Astrocyte of the spinal cord (primary cell): ENCODE data around the gene PBX1.
A peak's percentile ranks its signal among the peaks of the same experiment; 100 is the strongest.

Experiments
- DNase-seq: peaks from one replicate; pipeline ENCODE4 v3.0.0; 2011; ENCODE audit warnings: low read depth, low spot score
- H3K4me3 ChIP-seq: 2 replicates; pipeline ENCODE4 v1.5.1; 2011; ENCODE audit warnings: low read depth, mild to moderate bottlenecking, low read length, moderate library complexity
- in situ Hi-C: cut with HindIII; loops from 2 replicates; pipeline ENCODE4 v1.10.0; 2017; ENCODE audit warnings: low sequenced_read_pairs
- TF ChIP-seq, protein P1 (sequence below): IDR thresholded peaks from 2 replicates; pipeline ENCODE4 v1.5.1; 2012; ENCODE audit warnings: low read depth, mild to moderate bottlenecking, low read length, inconsistent platforms

Gene PBX1

DNA sequence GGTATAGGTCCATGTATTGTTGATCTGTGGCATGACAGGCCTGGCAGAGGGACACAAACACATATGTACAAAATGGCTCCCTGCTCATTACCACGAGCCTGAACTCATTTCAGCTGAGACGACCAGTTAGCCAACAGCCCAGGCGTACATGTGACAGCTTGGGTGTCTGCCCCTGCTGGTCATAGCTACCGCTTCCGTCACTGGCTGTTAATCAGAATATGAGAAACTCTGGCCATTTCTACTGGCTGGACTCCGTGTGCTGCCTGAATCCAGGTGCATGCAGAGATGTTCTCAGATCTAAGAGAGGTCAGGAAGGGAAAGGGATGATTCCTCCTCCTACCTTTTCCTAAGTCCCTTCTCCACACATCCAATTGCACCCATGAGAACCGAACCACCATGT lies 144.5 kb downstream of the PBX1 start:
- no peak overlapping the region for H3K4me3 ChIP-seq
- in situ Hi-C loops, result no loop called here
- DNase-seq, result no peak
- TF ChIP-seq, protein P1, sequence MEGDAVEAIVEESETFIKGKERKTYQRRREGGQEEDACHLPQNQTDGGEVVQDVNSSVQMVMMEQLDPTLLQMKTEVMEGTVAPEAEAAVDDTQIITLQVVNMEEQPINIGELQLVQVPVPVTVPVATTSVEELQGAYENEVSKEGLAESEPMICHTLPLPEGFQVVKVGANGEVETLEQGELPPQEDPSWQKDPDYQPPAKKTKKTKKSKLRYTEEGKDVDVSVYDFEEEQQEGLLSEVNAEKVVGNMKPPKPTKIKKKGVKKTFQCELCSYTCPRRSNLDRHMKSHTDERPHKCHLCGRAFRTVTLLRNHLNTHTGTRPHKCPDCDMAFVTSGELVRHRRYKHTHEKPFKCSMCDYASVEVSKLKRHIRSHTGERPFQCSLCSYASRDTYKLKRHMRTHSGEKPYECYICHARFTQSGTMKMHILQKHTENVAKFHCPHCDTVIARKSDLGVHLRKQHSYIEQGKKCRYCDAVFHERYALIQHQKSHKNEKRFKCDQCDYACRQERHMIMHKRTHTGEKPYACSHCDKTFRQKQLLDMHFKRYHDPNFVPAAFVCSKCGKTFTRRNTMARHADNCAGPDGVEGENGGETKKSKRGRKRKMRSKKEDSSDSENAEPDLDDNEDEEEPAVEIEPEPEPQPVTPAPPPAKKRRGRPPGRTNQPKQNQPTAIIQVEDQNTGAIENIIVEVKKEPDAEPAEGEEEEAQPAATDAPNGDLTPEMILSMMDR, result no peak

DNA sequence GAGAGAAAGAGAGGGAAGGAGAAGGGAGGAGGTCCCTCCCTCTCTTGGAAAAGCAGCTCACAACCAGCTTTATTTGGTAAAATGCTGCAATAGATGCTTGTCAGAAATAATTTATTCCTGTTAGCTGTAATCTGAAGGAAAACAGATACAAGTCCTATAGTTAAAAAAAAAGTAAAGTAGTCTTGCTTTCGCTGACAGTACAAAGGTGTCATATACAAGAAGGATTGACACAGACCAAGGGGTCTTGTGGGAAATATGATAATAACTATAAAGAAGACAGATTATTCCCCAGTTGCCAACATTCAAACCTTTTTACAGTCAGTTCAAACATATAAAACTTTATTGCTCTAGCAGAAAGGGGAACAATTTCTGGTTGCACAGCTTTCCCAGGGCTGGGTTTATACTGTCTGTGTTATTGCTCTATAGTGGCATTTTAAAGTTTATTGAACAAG lies 145.0 kb downstream of the PBX1 start:
- TF ChIP-seq, protein P1, result no peak
- H3K4me3 ChIP-seq, result no peak overlapping the region
- DNase-seq, result no peak
- in situ Hi-C loops, result no loop called here

DNA sequence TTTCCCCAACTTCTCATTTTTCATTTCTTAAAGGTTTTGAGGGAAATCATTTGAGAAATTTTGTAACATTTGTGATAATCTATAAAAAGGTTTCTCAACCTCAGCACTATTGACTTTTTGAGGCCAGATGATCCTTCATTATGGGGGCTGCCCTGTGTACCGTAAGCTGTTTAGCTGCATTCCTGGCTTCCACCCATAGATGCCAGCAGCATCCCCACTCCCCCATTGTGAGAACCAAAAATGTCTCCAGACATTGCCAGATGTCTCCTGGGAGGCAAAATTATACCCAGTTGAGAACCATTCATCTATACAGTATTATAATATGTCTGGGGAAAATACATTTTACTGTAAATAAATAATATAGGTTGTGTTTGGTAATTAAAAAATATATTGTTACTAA lies 146.0 kb downstream of the PBX1 start:
- DNase-seq, result no peak
- in situ Hi-C loops, result no loop called here
- no peak overlapping the region for H3K4me3 ChIP-seq
- TF ChIP-seq, protein P1, result peak; percentile 12

DNA sequence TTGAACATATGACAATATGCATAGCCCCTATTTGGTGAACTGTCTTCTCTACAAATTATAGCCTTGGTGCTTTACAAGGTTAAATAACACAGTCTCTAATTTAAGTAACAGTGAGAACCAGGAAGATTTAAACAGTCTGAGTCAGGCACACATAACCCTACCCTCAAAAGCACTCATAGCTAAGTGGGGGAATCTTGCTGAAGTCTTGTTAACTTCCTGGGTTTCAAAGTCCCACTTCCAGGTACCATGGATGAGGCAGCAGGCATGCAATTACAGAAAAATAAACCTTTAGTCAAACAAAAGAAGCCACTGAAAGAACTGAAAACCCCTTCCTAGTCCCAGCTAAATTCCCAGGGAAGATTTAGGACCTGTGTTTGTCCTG lies 147.6 kb downstream of the PBX1 start:
- no peak overlapping the region for H3K4me3 ChIP-seq
- TF ChIP-seq, protein P1, result no peak
- DNase-seq, result no peak
- in situ Hi-C loops, result no loop called here

DNA sequence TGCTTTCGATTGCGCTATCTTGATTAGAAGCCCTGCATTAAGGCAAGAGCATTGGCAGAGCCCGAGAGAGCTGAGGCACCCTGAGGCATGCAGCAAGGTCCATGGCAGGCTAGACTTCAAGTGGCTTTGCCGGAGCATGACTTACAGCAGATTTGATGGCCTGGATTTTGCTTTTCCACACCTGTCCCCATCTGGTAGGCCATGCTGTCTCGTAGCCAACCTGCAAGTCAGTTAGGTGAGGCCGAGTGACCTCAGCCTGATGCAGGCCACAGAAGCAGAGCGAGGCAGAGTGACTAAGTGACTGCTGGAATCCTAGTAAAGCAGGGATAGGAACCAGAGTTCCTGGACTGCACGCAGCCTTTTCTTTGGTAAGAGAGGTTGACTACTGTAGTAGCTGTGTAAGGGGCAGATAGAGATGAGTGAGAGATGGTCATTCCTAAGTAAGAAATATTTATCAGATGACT lies 148.9 kb downstream of the PBX1 start:
- in situ Hi-C loops, result no loop called here
- TF ChIP-seq, protein P1, result no peak
- peak; percentile 62 for DNase-seq
- H3K4me3 ChIP-seq, result no peak overlapping the region

DNA sequence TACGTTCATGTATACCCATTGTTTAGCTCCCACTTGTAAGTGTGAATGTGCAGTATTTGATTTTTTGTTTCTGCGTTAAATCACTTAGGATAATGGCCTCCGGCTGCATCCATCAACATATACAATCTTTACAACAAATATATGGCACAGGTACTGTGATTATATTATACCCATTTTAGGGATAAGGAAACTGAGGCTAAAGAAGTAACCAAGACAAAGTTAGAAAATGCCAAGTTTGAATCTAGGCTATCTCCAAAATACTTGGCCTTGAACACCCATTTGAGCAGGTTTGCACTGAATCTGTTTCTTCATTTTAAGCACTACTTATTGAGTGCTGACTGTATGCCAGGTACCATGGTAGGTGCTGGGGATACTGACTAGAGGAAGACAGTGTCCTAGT lies 149.6 kb downstream of the PBX1 start:
- no peak for DNase-seq
- TF ChIP-seq, protein P1, result no peak
- H3K4me3 ChIP-seq, result no peak overlapping the region
- in situ Hi-C loops, result no loop called here

DNA sequence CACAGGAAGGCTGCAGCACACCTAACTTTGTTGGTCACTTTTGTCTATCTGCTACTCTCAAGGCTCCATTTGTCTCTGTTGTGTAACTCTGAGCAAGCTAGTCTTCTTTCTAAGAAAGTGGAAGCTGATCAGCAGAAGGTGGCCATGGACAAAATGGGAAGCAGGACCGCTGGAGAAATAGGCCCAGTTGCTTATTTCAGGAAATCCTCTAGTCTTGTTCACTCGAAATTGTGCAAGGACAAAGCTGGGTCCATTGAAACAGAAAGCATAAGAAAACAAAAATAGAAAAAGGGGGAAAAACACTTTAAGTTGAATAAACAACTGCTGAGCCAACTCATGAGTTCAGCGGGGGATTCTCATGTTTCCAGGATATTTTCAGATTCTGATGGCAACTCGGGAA lies 150.1 kb downstream of the PBX1 start:
- H3K4me3 ChIP-seq, result no peak overlapping the region
- in situ Hi-C loops, result no loop called here
- TF ChIP-seq, protein P1, result no peak
- DNase-seq, result no peak
